OCI-LY7 (cell line): ENCODE measurements around the gene NFATC3.

Source experiments
- CTCF ChIP-seq: fragments of 200-600 bp; sonication (generic); conservative IDR thresholded peaks from 2 replicates; pipeline ENCODE4 v1.5.1; 2014; ENCODE audit warnings: mild to moderate bottlenecking, antibody characterized with exemption, low read length, moderate library complexity, mixed read lengths
- EZH2phosphoT487 ChIP-seq: fragments of 200-600 bp; sonication (generic); IDR thresholded peaks from 2 replicates; pipeline ENCODE4 v1.6.1; 2018; ENCODE audit warnings: low read depth, borderline replicate concordance, mild to moderate bottlenecking, mixed run types, antibody characterized with exemption, low read length, moderate library complexity, mixed read lengths

- TF ChIP-seq EZH2phosphoT487 (no peak), CTCF (no peak)
These were observed 10.2 kb upstream of the NFATC3 start for GRCh38 chr16:68074850-68075555.
